ENCODE results near the gene SLC7A4. TPM values are rescaled to one million over a fixed set of nuclear protein-coding genes. Genes with fewer than 3 reads are reported as not detected.

SLC7A4 gene
- total RNA-seq, 1 experiment from 2014 or later, result not detected

GRCh38 chr22:21045585-21046294 is 13.4 kb upstream of the SLC7A4 start, which contains the start of gene LRRC74B:
LRRC74B (plus strand) TSS chr22:21045946; CDS start chr22:21045987, 41 bp downstream.
- H4K20me1 ChIP-seq (ENCODE audit: insufficient read depth), result no peaks in the 10 kb centered on the region
- peaks cover 0 to 31% of the 10 kb centered on the region in 2 experiments; a peak in 2 of 4 replicates for H3K4me1 ChIP-seq (ENCODE audit: control insufficient read depth in 1 of 2, insufficient read depth in 2 of 2, low read length in 2 of 2)
- DNase-seq (ENCODE audit: low read depth, low spot score) (peak; percentile 63), ATAC-seq (peak; percentile 99)
- RAD21 ChIA-PET (ENCODE audit: low non-redundant PET in 1 of 2, low total read pairs in 2 of 2, uncharacterized antibody in 2 of 2, unreplicated experiment in 2 of 2), result no interaction called here
- CTCF ChIA-PET, result interaction anchor here (1.1 to 1.6 kb wide), 2 partner anchors 25 to 57 kb away, joined by 3 read pairs; no protein-coding TSS in a partner anchor
- H3K79me2 ChIP-seq (ENCODE audit: insufficient read depth, low read length), result no peaks in the 10 kb centered on the region
- H3K9me2 ChIP-seq (ENCODE audit: insufficient read depth), result no peaks in the 10 kb centered on the region
- no peak within 1 kb of the TSS for H3K9ac ChIP-seq (ENCODE audit: low read length)
- POLR2A ChIA-PET, result no interaction called here
- peak; percentile 85 for TF ChIP-seq SP1 (IDR thresholded peaks at IDR 0.05; ENCODE audit: low read depth)
- TF ChIP-seq ELF1 (IDR thresholded peaks at IDR 0.05; ENCODE audit: borderline replicate concordance, low read depth), result no peak
- no peaks in the 10 kb centered on the region for H3K27me3 ChIP-seq (ENCODE audit: insufficient read depth, low read length)
- H3K27ac ChIP-seq (ENCODE audit: low read depth, low read length), result no peak within 1 kb of the TSS
- no peaks in the 10 kb centered on the region for H3K9me3 ChIP-seq (ENCODE audit: control insufficient read depth in 1 of 2, insufficient read depth in 1 of 2, low read depth in 1 of 2, low read length in 2 of 2)
- no TSS peak for BruUV-seq (replicated peaks)
- H2AFZ ChIP-seq (ENCODE audit: low read depth, low read length, poor library complexity, severe bottlenecking), result peak within 1 kb of the TSS; percentile 65
- H3K36me3 ChIP-seq (ENCODE audit: control insufficient read depth in 1 of 2, insufficient read depth in 2 of 2, low read length in 2 of 2), result no peaks in the 10 kb centered on the region
- intact Hi-C loops (cut with micrococcal nuclease), result no loop called here
- H3K4me3 ChIP-seq (replicated peaks in 1 of 2; ENCODE audit: low read depth in 1 of 2, low read length in 2 of 2), result peak within 1 kb of the TSS; percentile 7 to 32; a peak in 3 of 4 replicates
- peak within 1 kb of the TSS; percentile 60 for H3K4me2 ChIP-seq (ENCODE audit: low read length)

DNA sequence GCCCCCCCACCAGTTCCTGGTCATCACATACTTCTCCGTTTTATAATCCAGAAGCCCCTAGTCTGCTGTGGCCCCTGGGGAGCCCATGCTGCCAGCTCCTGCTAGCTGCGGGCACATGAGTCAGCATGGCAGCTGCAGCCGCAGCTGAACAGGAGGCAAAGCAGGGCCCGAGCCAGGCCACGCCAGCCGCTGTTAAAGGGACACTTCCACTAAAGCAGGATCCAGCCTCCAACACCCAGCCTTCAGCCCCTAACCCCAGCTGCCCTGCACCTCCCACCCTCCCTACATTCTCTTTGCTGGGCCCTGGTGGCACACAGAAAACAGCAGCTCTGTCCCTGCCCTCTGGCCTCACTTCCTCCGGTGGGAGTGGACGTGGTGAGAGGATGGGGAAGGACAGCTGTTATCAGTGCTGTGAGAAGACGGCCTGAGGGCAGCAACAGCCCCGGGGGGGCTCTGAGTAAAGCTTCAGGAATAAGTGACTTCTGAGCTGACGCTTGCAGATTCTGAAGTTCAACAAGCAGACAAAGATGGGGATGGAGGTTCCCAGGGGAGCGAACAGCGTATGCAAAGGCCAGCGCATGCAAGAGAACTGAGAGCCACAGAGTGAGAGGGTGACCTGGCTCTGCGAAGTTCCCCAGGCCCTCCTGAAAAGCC is 12.7 kb upstream of the SLC7A4 start:
- H3K9me2 ChIP-seq (ENCODE audit: insufficient read depth), result no peaks in the 10 kb centered on the region
- no peak for TF ChIP-seq TCF7L2 (IDR thresholded peaks at IDR 0.05; ENCODE audit: borderline replicate concordance, extremely low read depth, insufficient read depth, insufficient read length)
- no peak for TF ChIP-seq CBX3 (IDR thresholded peaks at IDR 0.05; ENCODE audit: low read depth)
- no peak for ATAC-seq
- H3K27ac ChIP-seq (ENCODE audit: low read depth, low read length), result no peak overlapping the region
- no peak overlapping the region for H3K4me3 ChIP-seq (replicated peaks in 1 of 2; ENCODE audit: low read depth in 1 of 2, low read length in 2 of 2)
- CTCF ChIA-PET, result interaction anchor here (1.1 kb wide), 1 partner anchor 24 kb away, joined by 3 read pairs; no protein-coding TSS in a partner anchor
- peaks cover 0 to 31% of the 10 kb centered on the region in 2 experiments; a peak in 2 of 4 replicates for H3K4me1 ChIP-seq (ENCODE audit: control insufficient read depth in 1 of 2, insufficient read depth in 2 of 2, low read length in 2 of 2)
- H4K20me1 ChIP-seq (ENCODE audit: insufficient read depth), result no peaks in the 10 kb centered on the region
- no peak overlapping the region for H3K9ac ChIP-seq (ENCODE audit: low read length)
- no peak for DNase-seq (ENCODE audit: low read depth, low spot score)
- no peaks in the 10 kb centered on the region for H3K27me3 ChIP-seq (ENCODE audit: insufficient read depth, low read length)
- POLR2A ChIA-PET, result no interaction called here
- intact Hi-C loops (cut with micrococcal nuclease), result no loop called here
- peak overlapping the region; percentile 60 for H3K4me2 ChIP-seq (ENCODE audit: low read length)
- no peaks in the 10 kb centered on the region for H3K36me3 ChIP-seq (ENCODE audit: control insufficient read depth in 1 of 2, insufficient read depth in 2 of 2, low read length in 2 of 2)
- RAD21 ChIA-PET (ENCODE audit: low non-redundant PET in 1 of 2, low total read pairs in 2 of 2, uncharacterized antibody in 2 of 2, unreplicated experiment in 2 of 2), result no interaction called here
- H3K9me3 ChIP-seq (ENCODE audit: control insufficient read depth in 1 of 2, insufficient read depth in 1 of 2, low read depth in 1 of 2, low read length in 2 of 2), result no peaks in the 10 kb centered on the region
- no TSS peak for BruUV-seq (replicated peaks)
- no peaks in the 10 kb centered on the region for H3K79me2 ChIP-seq (ENCODE audit: insufficient read depth, low read length)
- peak overlapping the region; percentile 65 for H2AFZ ChIP-seq (ENCODE audit: low read depth, low read length, poor library complexity, severe bottlenecking)
